Measurements from ENCODE around the gene MAP2K3. TPM values are rescaled to one million over a fixed set of nuclear protein-coding genes. Genes with fewer than 3 reads are reported as not detected.
A peak's percentile ranks its signal among the peaks of the same experiment; 100 is the strongest.

The MAP2K3 gene
- polyA plus RNA-seq, 2 of the 4 experiments (the other 2 are of a cell fraction), result 13.9 to 37.1 TPM

- H3K4me2 ChIP-seq, result no peak overlapping the region
- no peaks in the 10 kb centered on the region for H3K9me3 ChIP-seq
- ChIA-PET CTCF (interaction anchor here (2.3 to 3.8 kb wide), 2 partner anchors 9 to 122 kb away, joined by 12 to 52 read pairs; partner anchors contain the start of gene NATD1), POLR2A (no interaction called here)
- H3K4me1 ChIP-seq, result no peaks in the 10 kb centered on the region
- no peak overlapping the region for H3K27ac ChIP-seq
- H3K4me3 ChIP-seq, result no peak overlapping the region
- peak; percentile 11 to 17; a peak in 2 of 6 replicates for ATAC-seq
- no peak for DNase-seq (ENCODE audit: low read depth in 1 of 2, low spot score in 1 of 2)
- no peak for FAIRE-seq
- 58% methylated on average over 11 of the region's 11 CpGs for WGBS (ENCODE audit: missing lambda C conversion rate)
- TF ChIP-seq TP53 (CRISPR knock-in tag; IDR thresholded peaks at IDR 0.05) (no peak), SREBF2 (IDR thresholded peaks at IDR 0.05) (no peak), ESRRA (IDR thresholded peaks at IDR 0.05; ENCODE audit: borderline replicate concordance, low read length) (no peak), TFCP2L1 (CRISPR knock-in tag; IDR thresholded peaks at IDR 0.05) (no peak), ATOH8 (CRISPR knock-in tag; IDR thresholded peaks at IDR 0.05; ENCODE audit: low read depth) (no peak), BCL3 (IDR thresholded peaks at IDR 0.05) (no peak), RARB (CRISPR knock-in tag; IDR thresholded peaks at IDR 0.05) (no peak), MAFK (IDR thresholded peaks at IDR 0.05; ENCODE audit: partially characterized antibody) (no peak), RNF2 (IDR thresholded peaks at IDR 0.05; ENCODE audit: borderline replicate concordance, low read depth) (no peak)
Measured at GRCh38 chr17:21242026-21242697, 42.3 kb upstream of the MAP2K3 start.

GRCh38 chr17:21242780-21243515 is 41.6 kb upstream of the MAP2K3 start:
- ATAC-seq, result no peak
- ChIA-PET POLR2A (no interaction called here), CTCF (no interaction called here)
- no peak for TF ChIP-seq GATA3 (IDR thresholded peaks at IDR 0.05; ENCODE audit: borderline replicate concordance)
- no peak for TF ChIP-seq CHD2 (IDR thresholded peaks at IDR 0.05; ENCODE audit: low read length, partially characterized antibody)
- TF ChIP-seq USF2 (IDR thresholded peaks at IDR 0.05), result no peak
- no peak for TF ChIP-seq HMGXB4 (CRISPR knock-in tag; IDR thresholded peaks at IDR 0.05; ENCODE audit: borderline replicate concordance)
- no peak for TF ChIP-seq RAD21 (conservative IDR thresholded peaks at IDR 0.05 in 1 of 2, IDR thresholded peaks at IDR 0.05 in 1 of 2)
- TF ChIP-seq POLR2AphosphoS2 (conservative IDR thresholded peaks at IDR 0.05; ENCODE audit: low read length), result no peak
- TF ChIP-seq NR3C1 (IDR thresholded peaks at IDR 0.05), result no peak
- no peak for TF ChIP-seq NPAS2 (CRISPR knock-in tag; IDR thresholded peaks at IDR 0.05; ENCODE audit: borderline replicate concordance)
- no peak for TF ChIP-seq HES2 (IDR thresholded peaks at IDR 0.05)
- no peak for TF ChIP-seq E2F6 (IDR thresholded peaks at IDR 0.05; ENCODE audit: borderline replicate concordance, low read depth)
- no peak for TF ChIP-seq HOXB5 (CRISPR knock-in tag; IDR thresholded peaks at IDR 0.05)
- no peak for TF ChIP-seq NFE2L2 (conservative IDR thresholded peaks at IDR 0.05; ENCODE audit: low read length)
- no peak for TF ChIP-seq FOSB (CRISPR knock-in tag; IDR thresholded peaks at IDR 0.05)
- no peak for TF ChIP-seq KDM1A (IDR thresholded peaks at IDR 0.05; ENCODE audit: low read depth)
- no peak for TF ChIP-seq BHLHE40 (IDR thresholded peaks at IDR 0.05; ENCODE audit: low read depth, low read length)
- no peak for TF ChIP-seq EP300 (IDR thresholded peaks at IDR 0.05)
- FAIRE-seq, result no peak
- WGBS (ENCODE audit: missing lambda C conversion rate), result 77% methylated on average over 24 of the region's 26 CpGs
- Histone ChIP-seq H3K9me3 (no peaks in the 10 kb centered on the region), H3K4me3 (no peak overlapping the region), H3K27ac (no peak overlapping the region), H3K4me2 (no peak overlapping the region), H3K4me1 (no peaks in the 10 kb centered on the region)
- no peak for DNase-seq (ENCODE audit: low read depth in 1 of 2, low spot score in 1 of 2)
